RWPE1 (cell line): Measurements from ENCODE around the gene NAALADL2.
"Not testable (repeated sequence)": the region's sequence is repeated elsewhere in the genome, so short reads cannot be mapped to it uniquely, and the experiment has no call there.

Experiments used
- CTCF ChIA-PET: fragments of 350-600 bp; sonication (Branson Sonifier 250); formaldehyde crosslinking; extraction: SDS; loops from one replicate; lab custom pipeline; 2021; lab: Yijun Ruan, JAX
- POLR2A ChIA-PET: fragments of 400-600 bp; formaldehyde crosslinking; extraction: SDS; loops from one replicate; lab custom pipeline; 2020; ENCODE audit warnings: antibody characterized with exemption; ENCODE audit not compliant: low non-redundant PET; lab: Yijun Ruan, JAX
- DNase-seq: peaks from one replicate; pipeline ENCODE4 v3.0.0; 2012; ENCODE audit warnings: low spot score
- H3K27ac ChIP-seq: fragments of 450-650 bp; 2 replicates; pipeline ENCODE4 v1.5.1; 2017
- CTCF ChIP-seq: fragments of 450-650 bp; conservative IDR thresholded peaks from 2 replicates; pipeline ENCODE4 v1.5.1; 2017; ENCODE audit warnings: low read depth, mild to moderate bottlenecking

NAALADL2 gene

GRCh38 chr3:175421902-175422301 is 562.8 kb downstream of the NAALADL2 start:
- no peak for TF ChIP-seq CTCF
- CTCF ChIA-PET = no interaction called here
- no peak overlapping the region for H3K27ac ChIP-seq

GRCh38 chr3:175422744-175423143 is 563.6 kb downstream of the NAALADL2 start:
- no peak overlapping the region for H3K27ac ChIP-seq
- POLR2A ChIA-PET = no interaction called here
- TF ChIP-seq CTCF = no peak
- CTCF ChIA-PET = interaction anchor here (0.7 kb wide), 1 partner anchor 164 kb away, joined by 5 read pairs; no protein-coding TSS in a partner anchor
- DNase-seq = no peak

More at GRCh38 chr3:175421902-175422301, 562.8 kb downstream of the NAALADL2 start:
- no peak for DNase-seq
- POLR2A ChIA-PET = no interaction called here

- H3K27ac ChIP-seq, DNase-seq, POLR2A ChIA-PET, CTCF ChIA-PET: not testable (repeated sequence)
These were observed 564.7 kb downstream of the NAALADL2 start for GRCh38 chr3:175423848-175424247.

GRCh38 chr3:175426805-175427204 is 567.7 kb downstream of the NAALADL2 start:
- ChIA-PET POLR2A (no interaction called here), CTCF (interaction anchor here (0.6 kb wide), 1 partner anchor 19 kb away, joined by 5 read pairs; no protein-coding TSS in a partner anchor)
- no peak overlapping the region for H3K27ac ChIP-seq
- no peak for TF ChIP-seq CTCF
- DNase-seq = peak; percentile 3

GRCh38 chr3:175428466-175428865 is 569.3 kb downstream of the NAALADL2 start:
- CTCF ChIA-PET = no interaction called here
- POLR2A ChIA-PET = no interaction called here
- no peak for DNase-seq
- TF ChIP-seq CTCF = no peak
- no peak overlapping the region for H3K27ac ChIP-seq

GRCh38 chr3:175430983-175431773 is 572.0 kb downstream of the NAALADL2 start:
- TF ChIP-seq CTCF = no peak
- no peak overlapping the region for H3K27ac ChIP-seq
- DNase-seq = no peak
- ChIA-PET CTCF (no interaction called here), POLR2A (no interaction called here)
